ENCODE data around the gene CHGA. TPM values are rescaled to one million over a fixed set of nuclear protein-coding genes. Genes with fewer than 3 reads are reported as not detected.

CHGA gene
- total and polyA plus RNA-seq, 10 of the 15 experiments (the other 5 are each of a cell fraction or from before 2014, with no cell fraction given), result 0.11 to 0.23 TPM; not detected in 8

- RAD21 ChIA-PET (ENCODE audit: unreplicated experiment), result no interaction called here
- Histone ChIP-seq H3K4me1 (ENCODE audit: control insufficient read depth, insufficient read depth, low read length) (no peaks in the 10 kb centered on the region), H3K27me3 (replicated peaks in 1 of 2; ENCODE audit: control insufficient read depth in 2 of 2, insufficient read depth in 2 of 2, low read length in 1 of 2) (no peaks in the 10 kb centered on the region), H3K9me3 (replicated peaks; ENCODE audit: control insufficient read depth, insufficient read depth, low read length) (peaks cover 1% of the 10 kb centered on the region; the same call in 1 of the 3 replicates), H3K36me3 (ENCODE audit: control insufficient read depth in 2 of 2, insufficient read depth in 2 of 2, low read length in 1 of 2) (peaks cover 0 to 16% of the 10 kb centered on the region in 2 experiments; a peak in 3 of 4 replicates), H3K79me2 (ENCODE audit: control insufficient read depth, insufficient read depth, low read length) (no peaks in the 10 kb centered on the region; the same call in 1 of the 2 replicates), H4K20me1 (ENCODE audit: control insufficient read depth, insufficient read depth) (no peaks in the 10 kb centered on the region; the same call in 1 of the 2 replicates), H3K4me2 (ENCODE audit: control insufficient read depth, insufficient read depth) (no peak overlapping the region), H2AFZ (ENCODE audit: control insufficient read depth, low read depth, low read length) (no peak overlapping the region), H3K27ac (ENCODE audit: control insufficient read depth, insufficient read depth) (no peak overlapping the region), H3K4me3 (no peak overlapping the region), H3K9ac (ENCODE audit: control insufficient read depth, insufficient read depth, low read length) (no peak overlapping the region)
- CTCF ChIA-PET, result interaction anchor here (1.1 to 2.6 kb wide), 5 partner anchors 11 to 416 kb away, joined by 3 to 11 read pairs (median 5); no protein-coding TSS in a partner anchor
- 88% methylated on average over 1 of the region's 1 CpG for WGBS (ENCODE audit: insufficient coverage, insufficient replicate concordance, low lambda C conversion rate, missing lambda C conversion rate)
- BruUV-seq (replicated peaks), result no TSS peak
- POLR2A ChIA-PET, result no interaction called here
- in situ Hi-C loops (cut with MboI) (no loop called here), intact Hi-C loops (cut with micrococcal nuclease; ENCODE audit: unreplicated experiment) (no loop called here)
- no peak for DNase-seq (ENCODE audit: low read depth, low spot score)
- SMC1A ChIA-PET (ENCODE audit: uncharacterized antibody, unreplicated experiment), result interaction anchor here (1.3 to 1.6 kb wide), 3 partner anchors 10 to 221 kb away, joined by 3 to 4 read pairs (median 3); no protein-coding TSS in a partner anchor
- ATAC-seq, result 0 out of 3 replicates have a peak, but pooled peaks have one; percentile 18
- no peak for FAIRE-seq
- no peak for TF ChIP-seq RELB (IDR thresholded peaks at IDR 0.05; ENCODE audit: low read depth)
- TF ChIP-seq SREBF2 (IDR thresholded peaks at IDR 0.05; ENCODE audit: low read length), result no peak
- TF ChIP-seq ATF2 (IDR thresholded peaks at IDR 0.05; ENCODE audit: low read length), result no peak
- TF ChIP-seq ZNF622 (IDR thresholded peaks at IDR 0.05), result no peak
- TF ChIP-seq, protein P1, sequence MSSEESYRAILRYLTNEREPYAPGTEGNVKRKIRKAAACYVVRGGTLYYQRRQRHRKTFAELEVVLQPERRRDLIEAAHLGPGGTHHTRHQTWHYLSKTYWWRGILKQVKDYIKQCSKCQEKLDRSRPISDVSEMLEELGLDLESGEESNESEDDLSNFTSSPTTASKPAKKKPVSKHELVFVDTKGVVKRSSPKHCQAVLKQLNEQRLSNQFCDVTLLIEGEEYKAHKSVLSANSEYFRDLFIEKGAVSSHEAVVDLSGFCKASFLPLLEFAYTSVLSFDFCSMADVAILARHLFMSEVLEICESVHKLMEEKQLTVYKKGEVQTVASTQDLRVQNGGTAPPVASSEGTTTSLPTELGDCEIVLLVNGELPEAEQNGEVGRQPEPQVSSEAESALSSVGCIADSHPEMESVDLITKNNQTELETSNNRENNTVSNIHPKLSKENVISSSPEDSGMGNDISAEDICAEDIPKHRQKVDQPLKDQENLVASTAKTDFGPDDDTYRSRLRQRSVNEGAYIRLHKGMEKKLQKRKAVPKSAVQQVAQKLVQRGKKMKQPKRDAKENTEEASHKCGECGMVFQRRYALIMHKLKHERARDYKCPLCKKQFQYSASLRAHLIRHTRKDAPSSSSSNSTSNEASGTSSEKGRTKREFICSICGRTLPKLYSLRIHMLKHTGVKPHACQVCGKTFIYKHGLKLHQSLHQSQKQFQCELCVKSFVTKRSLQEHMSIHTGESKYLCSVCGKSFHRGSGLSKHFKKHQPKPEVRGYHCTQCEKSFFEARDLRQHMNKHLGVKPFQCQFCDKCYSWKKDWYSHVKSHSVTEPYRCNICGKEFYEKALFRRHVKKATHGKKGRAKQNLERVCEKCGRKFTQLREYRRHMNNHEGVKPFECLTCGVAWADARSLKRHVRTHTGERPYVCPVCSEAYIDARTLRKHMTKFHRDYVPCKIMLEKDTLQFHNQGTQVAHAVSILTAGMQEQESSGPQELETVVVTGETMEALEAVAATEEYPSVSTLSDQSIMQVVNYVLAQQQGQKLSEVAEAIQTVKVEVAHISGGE (CRISPR knock-in tag; IDR thresholded peaks at IDR 0.05), result no peak
- no peak for TF ChIP-seq PAX8 (IDR thresholded peaks at IDR 0.05)
- no peak for TF ChIP-seq KAT2A (conservative IDR thresholded peaks at IDR 0.05; ENCODE audit: control insufficient read depth, low read depth, low read length)
- no peak for TF ChIP-seq BACH1 (IDR thresholded peaks at IDR 0.05; ENCODE audit: borderline replicate concordance)
- TF ChIP-seq ZSCAN29 (IDR thresholded peaks at IDR 0.05), result no peak
- TF ChIP-seq STAT1 (conservative IDR thresholded peaks at IDR 0.05), result no peak
These were observed 42.3 kb downstream of the CHGA start for GRCh38 chr14:92965281-92965680.

Data from GM12878 (cell line).